Adrenal gland (tissue), 12 donors: Measurements from ENCODE around the gene SFN. TPM values are rescaled to one million over a fixed set of nuclear protein-coding genes. Genes with fewer than 3 reads are reported as not detected.

Source experiments
- DNase-seq, 7 donors: peaks; one replicate each; pipeline ENCODE4 v3.0.0-alpha.2; 2019 to 2020
- H3K27ac ChIP-seq, 5 donors: fragments of 200-600 bp; sonication (generic) in 4 of 5; 1 replicate in 3 of 5; 2 replicates in 2 of 5; pipeline versions ENCODE4 v1.5.1 to v1.8.0; 2016 to 2020; ENCODE audit warnings: mild to moderate bottlenecking in 1 of 5
- H3K27me3 ChIP-seq: fragments of 200-600 bp; 2 replicates; pipeline ENCODE4 v1.8.0; 2021
- H3K36me3 ChIP-seq, 2 donors: fragments of 200-600 bp; replicated peaks in 1 of 2; 1 replicate in 1 of 2; 2 replicates in 1 of 2; pipeline versions ENCODE4 v1.5.1 to v1.8.0; 2018 to 2022
- H3K4me1 ChIP-seq, 2 donors: fragments of 200-600 bp; replicated peaks in 1 of 2; 1 replicate in 1 of 2; 2 replicates in 1 of 2; pipeline versions ENCODE4 v1.5.1 to v1.8.0; 2018 to 2021
- H3K4me3 ChIP-seq, 4 donors: fragments of 200-600 bp; sonication (generic) in 3 of 4; one replicate each; pipeline ENCODE4 v1.5.1; 2016 to 2018
- H3K9me3 ChIP-seq, 3 donors: fragments of 200-600 bp; sonication (generic) in 1 of 3; replicated peaks in 1 of 3; 1 replicate in 2 of 3; 2 replicates in 1 of 3; pipeline versions ENCODE4 v1.5.1 to v1.8.0; 2016 to 2021
- CTCF ChIP-seq, 6 experiments: fragments of 450-650 bp in 4 of 6; fragments of 200-600 bp in 2 of 6; sonication (generic) in 1 of 6; IDR thresholded peaks; 1 replicate in 5 of 6; 2 replicates in 1 of 6; pipeline versions ENCODE4 v1.5.1 to v1.8.0; 2016 to 2021; ENCODE audit warnings: antibody characterized with exemption in 6 of 6, mild to moderate bottlenecking in 2 of 6, moderate library complexity in 1 of 6
- POLR2A ChIP-seq, 2 donors: fragments of 450-650 bp; IDR thresholded peaks; one replicate each; pipeline ENCODE4 v1.6.1; 2017; ENCODE audit warnings: antibody characterized with exemption in 2 of 2, mild to moderate bottlenecking in 2 of 2, moderate library complexity in 1 of 2
- WGBS, 4 donors: extraction: QIAGEN DNeasy Blood & Tissue Kit in 2 of 4; methylation state at CpG; one replicate each; pipeline versions ENCODE4 v1.1.5 to v1.1.7; 2013 to 2017; 5-methylcytosine and 5-hydroxymethylcytosine counted together
- intact Hi-C, 2 donors: fragments of 100-400 bp; cut with DNase I; formaldehyde crosslinking; loops; one replicate each; pipeline versions ENCODE4 v1.14.1 to v1.15.0; 2022 to 2023
- polyA plus RNA-seq, 3 donors: library from polyadenylated mRNA; stranded (reverse); fragments of 200-250 nt in 2 of 3; fragments of 350-450 nt in 1 of 3; fragmentation: Illumina TruSeq in 1 of 3; extraction: RNeasy Lipid Tissue Mini Kit (QIAGEN cat#74804) in 1 of 3; gene quantifications; one replicate each; pipeline ENCODE4 v1.2.3, GENCODE V29; 2013 to 2014
- total RNA-seq, 9 donors: library from RNA; depleted of rRNA in 4 of 9; stranded (reverse); fragments of >200 nt in 4 of 9; fragments of 120-200 nt in 1 of 9; fragmentation: NEBNext Ultra II Directional in 1 of 9; extraction: Animal tissue kit (Norgen Biotek cat#: 25700) in 1 of 9; gene quantifications; one replicate each; pipeline versions ENCODE4 v1.1.0 to v1.2.4, GENCODE V29; 2013 to 2023
- donor health status: healthy with polysubstance abuse.
- donor health status: Bipolar disorder and iron deficiency.
- donor health status: DM: yes; HTN: yes; CAD: no.
- donor health status: DM: no; HTN: no; CAD: no.
- donor health status: DM: no; HTN: no; CAD: no.
- donor health status: DM: yes; HTN: yes; CAD: no.

The SFN gene
- total and polyA plus RNA-seq, 12 donors, result 0.06 to 1.1 (median 0.40) TPM; not detected in 4

- Histone ChIP-seq H3K27ac (no peak overlapping the region), H3K9me3 (no peaks in the 10 kb centered on the region), H3K27me3 (no peaks in the 10 kb centered on the region), H3K4me1 (peaks cover 10 to 20% of the 10 kb centered on the region in 2 donors), H3K36me3 (peaks cover 0 to 58% of the 10 kb centered on the region in 2 donors), H3K4me3 (no peak overlapping the region)
- 85 to 93% (median 90%) methylated on average over 8 to 9 of the region's 9 CpGs for WGBS, 4 donors
- DNase-seq, result no peak
- intact Hi-C loops, result no loop called here
- no peak for TF ChIP-seq CTCF (IDR thresholded peaks at IDR 0.05)
- TF ChIP-seq POLR2A (IDR thresholded peaks at IDR 0.05), result no peak
Observed at GRCh38 chr1:26897351-26897750, 34.4 kb downstream of the SFN start.

- 0 to 2% (median 0%) methylated on average over 33 to 50 of the region's 50 CpGs for WGBS, 4 donors
- DNase-seq, result peak; percentile 92 to 98 (median 94)
- Histone ChIP-seq H3K4me3 (peak within 1 kb of the TSS; percentile 58 to 95 (median 72)), H3K27ac (peak within 1 kb of the TSS; percentile 62 to 91 (median 80)), H3K9me3 (no peaks in the 10 kb centered on the region), H3K4me1 (peaks cover 10 to 20% of the 10 kb centered on the region in 2 donors), H3K27me3 (no peaks in the 10 kb centered on the region), H3K36me3 (peaks cover 0 to 32% of the 10 kb centered on the region in 2 donors)
- intact Hi-C loops, result no loop called here
- TF ChIP-seq POLR2A (IDR thresholded peaks at IDR 0.05) (peak; percentile 58 to 83), CTCF (IDR thresholded peaks at IDR 0.05) (no peak)
Observed at GRCh38 chr1:26900001-26900814, 37.3 kb downstream of the SFN start, which contains the start of gene GPATCH3. Gene GPATCH3 (minus strand): TSS chr1:26900467. CDS start chr1:26900442, 25 bp downstream.

GRCh38 chr1:26900815-26901511 is 38.0 kb downstream of the SFN start:
- Histone ChIP-seq H3K27ac (peak overlapping the region in 3 of 5 donors; percentile 78 to 91 (median 89)), H3K27me3 (no peaks in the 10 kb centered on the region), H3K4me1 (peaks cover 10 to 20% of the 10 kb centered on the region in 2 donors), H3K36me3 (peaks cover 0 to 24% of the 10 kb centered on the region in 2 donors), H3K4me3 (peak overlapping the region in 3 of 4 donors; percentile 66 to 95 (median 78)), H3K9me3 (no peaks in the 10 kb centered on the region)
- intact Hi-C loops, result no loop called here
- TF ChIP-seq POLR2A (IDR thresholded peaks at IDR 0.05), result no peak
- no peak for TF ChIP-seq CTCF (IDR thresholded peaks at IDR 0.05)
- WGBS, 4 donors, result 64 to 71% (median 67%) methylated on average over 15 to 18 of the region's 18 CpGs
- DNase-seq, result no peak
